GM19240 (cell line): ENCODE data around the gene SRCIN1.
"Not testable (repeated sequence)": the region's sequence is repeated elsewhere in the genome, so short reads cannot be mapped to it uniquely, and the experiment has no call there.

Experiments used
- DNase-seq: peaks from one replicate; pipeline ENCODE4 v3.0.0; 2011; ENCODE audit warnings: low spot score; ENCODE audit not compliant: insufficient read length

Gene SRCIN1

GRCh38 chr17:38546396-38546795, 59.4 kb downstream of the SRCIN1 start:
- no peak for DNase-seq

- DNase-seq = no peak
These were observed 60.1 kb downstream of the SRCIN1 start for GRCh38 chr17:38545531-38546225.

GRCh38 chr17:38544839-38545209, 60.9 kb downstream of the SRCIN1 start:
- DNase-seq = no peak

- DNase-seq = no peak
These were observed 61.4 kb downstream of the SRCIN1 start for GRCh38 chr17:38544175-38544838.

GRCh38 chr17:38543403-38544174, 62.2 kb downstream of the SRCIN1 start:
- DNase-seq = no peak

GRCh38 chr17:38542286-38542685, 63.5 kb downstream of the SRCIN1 start:
- DNase-seq = no peak

- no peak for DNase-seq
These were observed 64.5 kb downstream of the SRCIN1 start for GRCh38 chr17:38541281-38541680.

- no peak for DNase-seq
These were observed 65.2 kb downstream of the SRCIN1 start for GRCh38 chr17:38540514-38541045.

- DNase-seq = no peak
These were observed 66.4 kb downstream of the SRCIN1 start for GRCh38 chr17:38539386-38539785.

GRCh38 chr17:38538906-38539305, 66.8 kb downstream of the SRCIN1 start:
- DNase-seq = no peak

GRCh38 chr17:38536661-38537060, 69.1 kb downstream of the SRCIN1 start:
- DNase-seq = no peak

GRCh38 chr17:38535886-38536285, 69.9 kb downstream of the SRCIN1 start:
- DNase-seq = no peak

- no peak for DNase-seq
These were observed 71.3 kb downstream of the SRCIN1 start for GRCh38 chr17:38534498-38534885.

GRCh38 chr17:38533866-38534497, 71.8 kb downstream of the SRCIN1 start:
- DNase-seq = no peak

GRCh38 chr17:38533241-38533640, 72.5 kb downstream of the SRCIN1 start:
- no peak for DNase-seq

GRCh38 chr17:38532451-38532850, 73.3 kb downstream of the SRCIN1 start:
- DNase-seq = no peak

GRCh38 chr17:38531761-38532160, 74.0 kb downstream of the SRCIN1 start:
- not testable (repeated sequence) for DNase-seq

GRCh38 chr17:38530856-38531255, 74.9 kb downstream of the SRCIN1 start:
- DNase-seq = not testable (repeated sequence)

GRCh38 chr17:38528141-38528540, 77.6 kb downstream of the SRCIN1 start:
- not testable (repeated sequence) for DNase-seq

- not testable (repeated sequence) for DNase-seq
These were observed 79.2 kb downstream of the SRCIN1 start for GRCh38 chr17:38526526-38526925.

- DNase-seq = no peak
These were observed 93.2 kb downstream of the SRCIN1 start for GRCh38 chr17:38512473-38513058.
